H1 (cell line): Measurements from ENCODE around the gene BSN. TPM values are rescaled to one million over a fixed set of nuclear protein-coding genes. Genes with fewer than 3 reads are reported as not detected.

Experiments
- CEBPB ChIP-seq: IDR thresholded peaks from 2 replicates; pipeline ENCODE4 v1.6.1; 2012; ENCODE audit warnings: low read depth, low read length
- JUN ChIP-seq: IDR thresholded peaks from 2 replicates; pipeline ENCODE4 v1.6.1; 2011; ENCODE audit warnings: low read depth, mild to moderate bottlenecking, improper control_type of control experiment, low read length
- KDM4A ChIP-seq: IDR thresholded peaks from one replicate; pipeline ENCODE4 v1.7.1; 2012; ENCODE audit warnings: low read depth, mild to moderate bottlenecking, moderate library complexity, low read length, inconsistent platforms; ENCODE audit not compliant: severe bottlenecking
- KDM5A ChIP-seq: fragments of 200-600 bp; IDR thresholded peaks from 2 replicates; pipeline ENCODE4 v1.7.1; 2012; ENCODE audit warnings: mild to moderate bottlenecking, low read length, inconsistent platforms, mixed read lengths
- SIRT6 ChIP-seq: IDR thresholded peaks from one replicate; pipeline ENCODE4 v1.7.1; 2012; ENCODE audit warnings: low read length, inconsistent platforms
- TAF7 ChIP-seq: optimal IDR thresholded peaks from 2 replicates; pipeline ENCODE3; 2011; ENCODE audit warnings: low read depth, mild to moderate bottlenecking, inconsistent platforms, low read length, moderate library complexity, borderline replicate concordance
- polyA plus RNA-seq, 7 experiments: library from polyadenylated mRNA; depleted of rRNA in 3 of 7; stranded (reverse) in 5 of 7; unstranded in 2 of 7; fragments of >200 nt in 5 of 7; fragments of 200-250 nt in 2 of 7; gene quantifications; 1 replicate in 5 of 7; 2 replicates in 1 of 7; 4 replicates in 1 of 7; pipeline versions ENCODE4 v1.2.1 to v1.2.3, GENCODE V29; 2011 to 2013; ENCODE audit warnings: missing spikeins in 2 of 7, mixed read lengths in 2 of 7
- total RNA-seq: library from RNA; stranded (reverse); fragmentation: NEBNext Ultra II Directional; extraction: Animal tissue kit (Norgen Biotek cat#: 25700); gene quantifications from 2 replicates; pipeline ENCODE4 v1.2.1, GENCODE V29; 2021
- TF ChIP-seq, protein P1 (sequence below): IDR thresholded peaks from 2 replicates; pipeline ENCODE4 v1.6.1; 2012; ENCODE audit warnings: low read length, inconsistent platforms

The BSN gene
- total and polyA plus RNA-seq, 2 of the 8 experiments (the other 6 are each of a cell fraction or from before 2014, with no cell fraction given): 0.60 to 3.0 TPM

DNA sequence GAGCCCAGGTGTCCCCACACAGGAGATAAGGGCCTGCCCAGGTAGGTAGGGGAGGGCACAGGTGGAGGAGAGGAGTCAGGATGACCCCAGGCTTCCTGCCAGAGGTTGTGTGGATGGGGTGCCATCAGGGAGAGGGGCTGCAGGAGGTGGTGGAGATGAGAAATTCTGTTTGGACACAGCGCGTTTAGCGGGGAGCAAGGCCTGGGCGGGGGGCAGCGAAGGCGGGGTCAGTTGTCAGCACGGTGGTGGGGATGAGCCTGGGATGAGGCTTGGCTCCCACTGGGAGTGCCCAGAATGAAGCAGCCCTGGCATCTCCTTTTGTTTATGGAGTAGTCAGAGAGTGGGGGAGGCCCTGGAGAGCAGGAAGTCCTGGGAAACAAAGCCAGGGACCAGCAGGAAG lies 149.7 kb downstream of the BSN start (continued):
- TF ChIP-seq, protein P1, sequence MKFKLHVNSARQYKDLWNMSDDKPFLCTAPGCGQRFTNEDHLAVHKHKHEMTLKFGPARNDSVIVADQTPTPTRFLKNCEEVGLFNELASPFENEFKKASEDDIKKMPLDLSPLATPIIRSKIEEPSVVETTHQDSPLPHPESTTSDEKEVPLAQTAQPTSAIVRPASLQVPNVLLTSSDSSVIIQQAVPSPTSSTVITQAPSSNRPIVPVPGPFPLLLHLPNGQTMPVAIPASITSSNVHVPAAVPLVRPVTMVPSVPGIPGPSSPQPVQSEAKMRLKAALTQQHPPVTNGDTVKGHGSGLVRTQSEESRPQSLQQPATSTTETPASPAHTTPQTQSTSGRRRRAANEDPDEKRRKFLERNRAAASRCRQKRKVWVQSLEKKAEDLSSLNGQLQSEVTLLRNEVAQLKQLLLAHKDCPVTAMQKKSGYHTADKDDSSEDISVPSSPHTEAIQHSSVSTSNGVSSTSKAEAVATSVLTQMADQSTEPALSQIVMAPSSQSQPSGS: no peak
- TF ChIP-seq TAF7 (no peak), SIRT6 (no peak), JUN (no peak), KDM4A (no peak), KDM5A (no peak), CEBPB (no peak)
